ENCODE data around the gene MARK3. TPM values are rescaled to one million over a fixed set of nuclear protein-coding genes. Genes with fewer than 3 reads are reported as not detected.

MARK3 gene
- total RNA-seq, 4 donors from 2014 or later: 78.8 to 133 (median 121) TPM

DNA sequence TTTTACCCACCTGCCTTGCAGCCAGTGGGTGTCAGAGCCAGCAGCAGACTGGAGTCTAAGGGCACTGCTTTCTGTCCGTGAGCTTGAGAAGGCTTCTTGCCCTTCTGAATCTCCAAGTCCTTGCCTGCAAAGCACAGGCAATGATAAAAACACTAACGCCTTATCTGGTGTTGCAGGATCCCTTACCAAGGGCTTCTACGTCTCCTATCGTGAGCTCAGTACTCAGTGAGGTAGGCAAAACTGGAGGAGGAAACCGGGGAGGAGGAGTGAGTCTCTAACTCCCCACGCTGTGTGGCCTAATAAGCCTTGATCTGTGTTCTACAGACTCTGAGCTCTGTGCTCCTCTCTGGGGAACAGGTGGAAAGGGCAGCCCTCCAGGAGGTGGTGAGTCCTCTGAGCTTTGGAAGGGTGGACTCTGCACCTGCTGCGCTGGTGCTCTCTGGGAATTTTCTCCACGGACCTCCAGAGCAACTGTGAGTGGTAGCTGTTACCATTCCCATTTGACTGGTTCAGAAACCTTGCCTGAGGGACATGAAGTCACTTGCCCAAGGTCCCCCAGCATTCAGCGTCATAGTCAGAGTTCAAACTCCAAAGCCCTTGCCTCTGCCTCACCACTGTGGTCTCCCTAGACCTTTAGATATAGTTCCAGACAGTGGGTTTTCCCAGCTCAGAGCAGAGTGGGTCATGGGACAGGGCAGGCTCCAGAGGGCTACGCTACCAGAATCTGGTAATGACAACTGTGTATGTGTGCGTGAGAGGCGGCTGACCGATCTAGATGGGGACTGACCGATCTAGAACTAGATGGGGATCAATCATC, 7.0 kb upstream of the MARK3 start:
- TF ChIP-seq, protein P1, sequence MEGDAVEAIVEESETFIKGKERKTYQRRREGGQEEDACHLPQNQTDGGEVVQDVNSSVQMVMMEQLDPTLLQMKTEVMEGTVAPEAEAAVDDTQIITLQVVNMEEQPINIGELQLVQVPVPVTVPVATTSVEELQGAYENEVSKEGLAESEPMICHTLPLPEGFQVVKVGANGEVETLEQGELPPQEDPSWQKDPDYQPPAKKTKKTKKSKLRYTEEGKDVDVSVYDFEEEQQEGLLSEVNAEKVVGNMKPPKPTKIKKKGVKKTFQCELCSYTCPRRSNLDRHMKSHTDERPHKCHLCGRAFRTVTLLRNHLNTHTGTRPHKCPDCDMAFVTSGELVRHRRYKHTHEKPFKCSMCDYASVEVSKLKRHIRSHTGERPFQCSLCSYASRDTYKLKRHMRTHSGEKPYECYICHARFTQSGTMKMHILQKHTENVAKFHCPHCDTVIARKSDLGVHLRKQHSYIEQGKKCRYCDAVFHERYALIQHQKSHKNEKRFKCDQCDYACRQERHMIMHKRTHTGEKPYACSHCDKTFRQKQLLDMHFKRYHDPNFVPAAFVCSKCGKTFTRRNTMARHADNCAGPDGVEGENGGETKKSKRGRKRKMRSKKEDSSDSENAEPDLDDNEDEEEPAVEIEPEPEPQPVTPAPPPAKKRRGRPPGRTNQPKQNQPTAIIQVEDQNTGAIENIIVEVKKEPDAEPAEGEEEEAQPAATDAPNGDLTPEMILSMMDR (IDR thresholded peaks at IDR 0.05): no peak
- DNase-seq (ENCODE audit: low spot score): no peak
- peak; percentile 53 for ATAC-seq (ENCODE audit: low FRiP score)

DNA sequence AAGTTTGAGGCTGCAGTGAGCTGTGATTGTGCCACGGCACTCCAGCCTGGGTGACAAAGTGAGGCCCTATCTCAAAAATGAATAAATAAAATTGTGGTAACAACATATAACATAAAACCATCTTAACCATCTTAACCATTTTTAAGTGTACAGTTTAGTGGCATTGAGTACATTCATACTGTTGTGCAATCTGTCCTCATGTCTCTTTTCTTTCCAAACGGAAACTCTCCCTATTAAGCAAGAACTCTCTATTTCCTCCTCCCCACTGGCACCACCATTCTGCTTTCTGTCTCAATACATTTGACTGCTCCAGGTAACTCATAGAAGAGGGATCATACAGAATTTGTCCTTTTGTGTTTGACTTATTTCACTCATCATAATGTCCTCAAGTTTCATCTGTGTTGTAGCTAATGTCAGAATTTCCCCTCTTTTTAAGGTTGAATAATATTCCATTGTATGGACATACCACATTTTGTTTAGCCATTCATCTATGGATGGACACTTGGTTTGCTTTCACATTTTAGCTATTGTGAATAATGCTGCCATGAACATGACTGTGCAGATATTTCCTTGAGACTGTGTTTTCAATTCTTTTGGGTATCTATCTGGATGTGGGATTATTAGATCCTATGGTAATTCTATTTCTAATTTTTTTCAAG, 4.4 kb upstream of the MARK3 start:
- no peak for ATAC-seq (ENCODE audit: low FRiP score)
- DNase-seq (ENCODE audit: low spot score): no peak
- TF ChIP-seq, protein P1 (IDR thresholded peaks at IDR 0.05): no peak

GRCh38 chr14:103382376-103382775, 2.8 kb upstream of the MARK3 start:
- TF ChIP-seq, protein P1 (IDR thresholded peaks at IDR 0.05): no peak
- no peak for DNase-seq (ENCODE audit: low spot score)

GRCh38 chr14:103384450-103385151, 614 bp upstream of the MARK3 start:
- ATAC-seq (ENCODE audit: low FRiP score) (no peak), DNase-seq (ENCODE audit: low spot score) (no peak)
- TF ChIP-seq, protein P1 (IDR thresholded peaks at IDR 0.05): no peak

More at GRCh38 chr14:103382376-103382775, 2.8 kb upstream of the MARK3 start:
- no peak for ATAC-seq (ENCODE audit: low FRiP score)

- DNase-seq (ENCODE audit: low spot score) (no peak), ATAC-seq (ENCODE audit: low FRiP score) (peak; percentile 18)
- TF ChIP-seq, protein P1 (IDR thresholded peaks at IDR 0.05): no peak
Observed at GRCh38 chr14:103385929-103386712, 906 bp downstream of the MARK3 start.

DNA sequence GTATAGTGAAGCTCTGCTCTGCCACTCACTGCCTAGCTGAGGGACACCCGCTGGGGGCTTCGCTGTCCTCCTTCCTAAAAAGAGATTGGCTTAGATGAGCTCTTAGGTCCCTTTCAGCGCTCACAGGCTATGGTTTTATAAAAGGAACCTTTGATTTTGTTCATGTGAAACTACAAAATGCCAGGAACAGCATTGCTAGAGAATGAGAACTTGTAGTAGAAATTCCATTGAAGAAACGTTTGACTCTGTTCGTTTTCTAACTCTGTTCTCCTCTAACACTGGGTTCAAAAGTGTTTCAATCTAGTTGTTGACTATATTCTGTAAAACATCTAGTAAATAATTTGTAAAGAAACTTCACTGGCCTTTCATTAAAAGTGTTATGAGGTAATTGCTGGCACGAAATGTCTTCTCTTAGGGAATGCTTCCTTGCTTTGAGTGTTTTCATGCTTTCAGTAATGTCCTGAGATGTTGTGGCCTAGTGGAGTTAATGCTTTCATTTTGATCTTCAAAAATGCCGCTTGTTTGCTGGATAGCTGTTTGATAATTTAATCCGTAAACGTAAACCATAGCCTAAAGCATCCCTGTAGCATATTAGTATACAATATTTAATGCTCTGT, 1.6 kb downstream of the MARK3 start:
- TF ChIP-seq, protein P1 (IDR thresholded peaks at IDR 0.05): no peak
- DNase-seq (ENCODE audit: low spot score) (no peak), ATAC-seq (ENCODE audit: low FRiP score) (no peak)

All from omental fat pad (tissue), 4 donors.